HepG2 (cell line): ENCODE results near the gene SOX9.

Experiments
- FOXA1 ChIP-seq, 2 experiments: fragments of 450-650 bp in 1 of 2; sonication (generic) in 1 of 2; formaldehyde crosslinking in 1 of 2; IDR thresholded peaks; 2 replicates each; pipeline versions ENCODE4 v1.4.0 to v1.6.1; 2016 to 2020; ENCODE audit warnings: missing genetic modification reagents in 1 of 2
- MEIS1 ChIP-seq: sonication (generic); formaldehyde crosslinking; IDR thresholded peaks from 2 replicates; pipeline ENCODE4 v1.9.0; 2021; ENCODE audit warnings: mild to moderate bottlenecking, missing genetic modification reagents, moderate library complexity, borderline replicate concordance
- PHF8 ChIP-seq: sonication (generic); formaldehyde crosslinking; IDR thresholded peaks from 2 replicates; pipeline ENCODE4 v1.5.0; 2020; ENCODE audit warnings: missing genetic modification reagents
- RARG ChIP-seq: sonication (generic); formaldehyde crosslinking; IDR thresholded peaks from 2 replicates; pipeline ENCODE4 v1.4.0; 2020; ENCODE audit warnings: low read depth, mild to moderate bottlenecking, missing genetic modification reagents
- SNRNP70 ChIP-seq: fragments of 200-400 bp; formaldehyde crosslinking; IDR thresholded peaks from 2 replicates; pipeline ENCODE4 v1.6.1; 2017; ENCODE audit warnings: mild to moderate bottlenecking, low read depth, low read length, moderate library complexity
- ZNF24 ChIP-seq: fragments of 450-650 bp; IDR thresholded peaks from 2 replicates; pipeline ENCODE4 v1.6.1; 2017; ENCODE audit warnings: antibody characterized with exemption, mild to moderate bottlenecking
- ZNF790 ChIP-seq: sonication (generic); formaldehyde crosslinking; IDR thresholded peaks from 2 replicates; pipeline ENCODE4 v1.8.0; 2022; ENCODE audit warnings: missing genetic modification reagents, mild to moderate bottlenecking, borderline replicate concordance
- TF ChIP-seq, protein P1 (sequence below), 2 experiments: sonication (generic) in 1 of 2; formaldehyde crosslinking in 1 of 2; IDR thresholded peaks; 2 replicates each; pipeline versions ENCODE4 v1.4.0 to v1.6.1; 2018 to 2020; ENCODE audit warnings: missing genetic modification reagents in 2 of 2, borderline replicate concordance in 1 of 2, low read depth in 1 of 2, mild to moderate bottlenecking in 1 of 2, missing biosample characterization in 1 of 2
- TF ChIP-seq, protein P2 (sequence below): sonication (generic); formaldehyde crosslinking; IDR thresholded peaks from 2 replicates; pipeline ENCODE4 v1.8.0; 2022; ENCODE audit warnings: low read depth, missing genetic modification reagents

DNA sequence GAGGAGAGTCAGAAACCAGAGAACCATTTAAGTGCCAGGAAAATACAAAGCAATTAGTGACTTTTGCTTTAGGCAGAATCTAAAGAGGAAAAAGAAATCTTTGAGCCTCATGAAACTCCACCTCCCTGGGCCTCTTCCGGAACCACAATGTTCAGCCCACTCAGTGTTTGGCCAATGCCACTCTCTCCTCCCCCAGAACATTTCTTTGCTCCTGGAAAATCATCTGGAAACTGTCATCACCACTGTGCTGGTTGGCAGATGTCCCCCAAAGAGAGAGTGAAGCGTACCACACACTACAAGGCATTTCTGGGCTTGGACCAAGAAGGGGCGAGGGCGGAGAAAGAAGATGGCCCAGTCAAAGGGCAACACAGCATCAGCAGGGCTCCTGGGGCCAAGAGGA lies 7.1 kb upstream of the SOX9 start:
- TF ChIP-seq SNRNP70 (no peak), MEIS1 (CRISPR knock-in tag) (no peak), RARG (no peak), ZNF790 (CRISPR knock-in tag) (no peak), PHF8 (CRISPR knock-in tag) (no peak), ZNF24 (no peak), FOXA1 (IDR thresholded peaks at IDR 0.05) (no peak), FOXA1 (CRISPR knock-in tag; IDR thresholded peaks at IDR 0.05) (no peak)
- TF ChIP-seq, protein P1, sequence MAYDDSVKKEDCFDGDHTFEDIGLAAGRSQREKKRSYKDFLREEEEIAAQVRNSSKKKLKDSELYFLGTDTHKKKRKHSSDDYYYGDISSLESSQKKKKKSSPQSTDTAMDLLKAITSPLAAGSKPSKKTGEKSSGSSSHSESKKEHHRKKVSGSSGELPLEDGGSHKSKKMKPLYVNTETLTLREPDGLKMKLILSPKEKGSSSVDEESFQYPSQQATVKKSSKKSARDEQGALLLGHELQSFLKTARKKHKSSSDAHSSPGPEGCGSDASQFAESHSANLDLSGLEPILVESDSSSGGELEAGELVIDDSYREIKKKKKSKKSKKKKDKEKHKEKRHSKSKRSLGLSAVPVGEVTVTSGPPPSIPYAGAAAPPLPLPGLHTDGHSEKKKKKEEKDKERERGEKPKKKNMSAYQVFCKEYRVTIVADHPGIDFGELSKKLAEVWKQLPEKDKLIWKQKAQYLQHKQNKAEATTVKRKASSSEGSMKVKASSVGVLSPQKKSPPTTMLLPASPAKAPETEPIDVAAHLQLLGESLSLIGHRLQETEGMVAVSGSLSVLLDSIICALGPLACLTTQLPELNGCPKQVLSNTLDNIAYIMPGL (CRISPR knock-in tag; IDR thresholded peaks at IDR 0.05; ENCODE audit: borderline replicate concordance in 1 of 2, low read depth in 1 of 2): no peak
- TF ChIP-seq, protein P2, sequence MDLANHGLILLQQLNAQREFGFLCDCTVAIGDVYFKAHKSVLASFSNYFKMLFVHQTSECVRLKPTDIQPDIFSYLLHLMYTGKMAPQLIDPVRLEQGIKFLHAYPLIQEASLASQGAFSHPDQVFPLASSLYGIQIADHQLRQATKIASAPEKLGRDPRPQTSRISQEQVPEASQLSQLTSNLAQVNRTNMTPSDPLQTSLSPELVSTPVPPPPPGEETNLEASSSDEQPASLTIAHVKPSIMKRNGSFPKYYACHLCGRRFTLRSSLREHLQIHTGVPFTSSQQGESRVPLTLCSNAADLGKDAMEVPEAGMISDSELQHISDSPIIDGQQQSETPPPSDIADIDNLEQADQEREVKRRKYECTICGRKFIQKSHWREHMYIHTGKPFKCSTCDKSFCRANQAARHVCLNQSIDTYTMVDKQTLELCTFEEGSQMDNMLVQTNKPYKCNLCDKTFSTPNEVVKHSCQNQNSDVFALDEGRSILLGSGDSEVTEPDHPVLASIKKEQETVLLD (CRISPR knock-in tag): no peak
